HepG2 (cell line): ENCODE data around the gene SLC16A7. TPM values are rescaled to one million over a fixed set of nuclear protein-coding genes. Genes with fewer than 3 reads are reported as not detected.

Experiments
- ATAC-seq: fragments of 200-7000 bp; cut with Tn5 transposase; 3 replicates; pipeline ENCODE4 v1.9.1; 2020; ENCODE audit warnings: mild to moderate bottlenecking, moderate library complexity
- BruUV-seq: library from RNA; stranded (reverse); fragments of 400-500 nt; replicated peaks from 2 replicates; lab custom pipeline; 2021; lab: Mats Ljungman, UMichigan
- CTCF ChIA-PET: fragments of 300-600 bp; formaldehyde crosslinking; extraction: SDS; loops from one replicate; lab custom pipeline; 2021; ENCODE audit warnings: low total read pairs, inconsistent platforms, low intra/inter-chr PET ratio; lab: Yijun Ruan, JAX
- POLR2A ChIA-PET: fragments of 350-600 bp; sonication (Branson Sonifier 250); formaldehyde crosslinking; loops from one replicate; lab custom pipeline; 2020; ENCODE audit warnings: antibody characterized with exemption, inconsistent platforms; lab: Yijun Ruan, JAX
- DNase-seq: peaks from one replicate; pipeline ENCODE4 v3.0.0-alpha.2; 2015; ENCODE audit warnings: low spot score
- FAIRE-seq: peaks from 3 replicates; lab custom pipeline; 2011; peaks lifted over from hg19 to GRCh38; lab: Jason Lieb, UNC
- H2AFZ ChIP-seq: one replicate; pipeline ENCODE4 v1.6.1; 2011; ENCODE audit warnings: low read length, inconsistent platforms
- H3K27ac ChIP-seq: fragments of 300-600 bp; 3 replicates; pipeline ENCODE4 v1.8.0; 2011; ENCODE audit warnings: mixed run types, mild to moderate bottlenecking, mixed read lengths, low read length, inconsistent platforms; ENCODE audit not compliant: insufficient read depth; ENCODE audit errors: extremely low read length
- H3K27me3 ChIP-seq, 2 experiments: fragments of 200-600 bp in 1 of 2; 2 replicates in 1 of 2; 3 replicates in 1 of 2; pipeline versions ENCODE4 v1.6.0 to v1.8.0; 2011; ENCODE audit warnings: low read length in 2 of 2, mild to moderate bottlenecking in 2 of 2, moderate library complexity in 2 of 2, inconsistent platforms in 1 of 2; ENCODE audit not compliant: insufficient read depth in 2 of 2, control insufficient read depth in 1 of 2
- H3K36me3 ChIP-seq, 2 experiments: fragments of 200-600 bp in 1 of 2; replicated peaks in 1 of 2; 2 replicates in 1 of 2; 3 replicates in 1 of 2; pipeline versions ENCODE4 v1.5.1 to v1.8.0; 2011; ENCODE audit warnings: low read length in 2 of 2, inconsistent platforms in 1 of 2; ENCODE audit not compliant: insufficient read depth in 2 of 2, control insufficient read depth in 1 of 2
- H3K4me1 ChIP-seq: 2 replicates; pipeline ENCODE4 v1.5.1; 2012; ENCODE audit warnings: low read length, inconsistent platforms; ENCODE audit not compliant: insufficient read depth
- H3K4me2 ChIP-seq: 2 replicates; pipeline ENCODE4 v1.6.0; 2011; ENCODE audit warnings: low read depth, low read length, inconsistent platforms
- H3K4me3 ChIP-seq, 3 experiments: fragments of 200-600 bp in 1 of 3; sonication (generic), shearing (Covaris generic) in 1 of 3; replicated peaks in 1 of 3; 2 replicates each; pipeline ENCODE4 v1.5.1; 2011 to 2016; ENCODE audit warnings: low read length in 3 of 3, inconsistent platforms in 2 of 3, low read depth in 2 of 3, mild to moderate bottlenecking in 2 of 3, control low read depth in 1 of 3, mixed read lengths in 1 of 3; ENCODE audit not compliant: insufficient read depth in 1 of 3
- H3K79me2 ChIP-seq: one replicate; pipeline ENCODE4 v1.6.1; 2011; ENCODE audit warnings: low read length, inconsistent platforms; ENCODE audit not compliant: insufficient read depth
- H3K9ac ChIP-seq: 2 replicates; pipeline ENCODE4 v1.6.0; 2011; ENCODE audit warnings: mild to moderate bottlenecking, low read depth, low read length, inconsistent platforms; ENCODE audit not compliant: insufficient read depth
- H3K9me3 ChIP-seq: 2 replicates; pipeline ENCODE4 v1.5.1; 2012; ENCODE audit warnings: mild to moderate bottlenecking, low read length
- H4K20me1 ChIP-seq: 2 replicates; pipeline ENCODE4 v1.6.0; 2011; ENCODE audit warnings: inconsistent platforms, mild to moderate bottlenecking, low read length, moderate library complexity; ENCODE audit not compliant: insufficient read depth
- ATF7-NPFF ChIP-seq: sonication (generic); formaldehyde crosslinking; IDR thresholded peaks from 2 replicates; pipeline ENCODE4 v1.8.1; 2023; ENCODE audit warnings: mild to moderate bottlenecking, low read depth, missing genetic modification reagents, moderate library complexity
- CBX1 ChIP-seq: IDR thresholded peaks from one replicate; pipeline ENCODE4 v1.6.1; 2016; ENCODE audit warnings: antibody characterized with exemption, low read depth
- HNRNPL ChIP-seq: fragments of 200-400 bp; formaldehyde crosslinking; IDR thresholded peaks from 2 replicates; pipeline ENCODE4 v1.6.1; 2017; ENCODE audit warnings: mild to moderate bottlenecking, low read depth, low read length
- KLF6 ChIP-seq: IDR thresholded peaks from 2 replicates; pipeline ENCODE4 v1.8.0; 2016; ENCODE audit warnings: missing biosample characterization, missing genetic modification reagents
- MYPOP ChIP-seq: sonication (generic); formaldehyde crosslinking; IDR thresholded peaks from 2 replicates; pipeline ENCODE4 v1.8.1; 2023; ENCODE audit warnings: mild to moderate bottlenecking, moderate library complexity, missing genetic modification reagents
- NCOR1 ChIP-seq: fragments of 200-600 bp; sonication (generic); IDR thresholded peaks from 2 replicates; pipeline ENCODE4 v1.7.0; 2017; ENCODE audit warnings: antibody characterized with exemption, low read length, borderline replicate concordance
- RARG ChIP-seq: sonication (generic); formaldehyde crosslinking; IDR thresholded peaks from 2 replicates; pipeline ENCODE4 v1.4.0; 2020; ENCODE audit warnings: low read depth, mild to moderate bottlenecking, missing genetic modification reagents
- RELA ChIP-seq: sonication (generic); formaldehyde crosslinking; IDR thresholded peaks from 2 replicates; pipeline ENCODE4 v1.4.0; 2020; ENCODE audit warnings: missing genetic modification reagents
- SOX5 ChIP-seq: IDR thresholded peaks from 2 replicates; pipeline ENCODE4 v1.6.1; 2016; ENCODE audit warnings: borderline replicate concordance
- ZGPAT ChIP-seq: IDR thresholded peaks from 2 replicates; pipeline ENCODE4 v1.6.1; 2016; ENCODE audit warnings: mild to moderate bottlenecking
- ZNF230 ChIP-seq: sonication (generic); formaldehyde crosslinking; IDR thresholded peaks from 2 replicates; pipeline ENCODE4 v1.4.0; 2020; ENCODE audit warnings: mild to moderate bottlenecking, missing genetic modification reagents
- ZNF44 ChIP-seq: sonication (generic); formaldehyde crosslinking; IDR thresholded peaks from 2 replicates; pipeline ENCODE4 v1.5.1; 2020; ENCODE audit warnings: mild to moderate bottlenecking, missing genetic modification reagents
- ZNF441 ChIP-seq: sonication (generic); formaldehyde crosslinking; IDR thresholded peaks from 2 replicates; pipeline ENCODE4 v1.7.0; 2021; ENCODE audit warnings: missing genetic modification reagents, borderline replicate concordance
- ZNF720 ChIP-seq: sonication (generic); formaldehyde crosslinking; IDR thresholded peaks from 2 replicates; pipeline ENCODE4 v1.4.0; 2020; ENCODE audit warnings: missing genetic modification reagents
- ZNF775 ChIP-seq: sonication (generic); formaldehyde crosslinking; IDR thresholded peaks from 2 replicates; pipeline ENCODE4 v1.4.0; 2020; ENCODE audit warnings: missing genetic modification reagents, mild to moderate bottlenecking, moderate library complexity, borderline replicate concordance
- ZNF780A ChIP-seq: sonication (generic); formaldehyde crosslinking; IDR thresholded peaks from 2 replicates; pipeline ENCODE4 v1.8.0; 2022; ENCODE audit warnings: mild to moderate bottlenecking, missing genetic modification reagents, moderate library complexity
- ZNF782 ChIP-seq: sonication (generic); formaldehyde crosslinking; IDR thresholded peaks from 2 replicates; pipeline ENCODE4 v1.4.0; 2020; ENCODE audit warnings: missing genetic modification reagents, mild to moderate bottlenecking, borderline replicate concordance
- WGBS: methylation state at CpG from one replicate; pipeline ENCODE4 v1.1.6; 2017; ENCODE audit warnings: low lambda C conversion rate; 5-methylcytosine and 5-hydroxymethylcytosine counted together
- in situ Hi-C: cut with HindIII; loops from 2 replicates; pipeline ENCODE4 v1.10.0; 2017; ENCODE audit warnings: low pct_unique_long_range_greater_than_20kb; ENCODE audit not compliant: extremely low pct_ligation_motif_present
- intact Hi-C: fragments of 100-400 bp; cut with micrococcal nuclease; formaldehyde crosslinking; loops from one replicate; pipeline ENCODE4 v1.10.0; 2022; ENCODE audit not compliant: unreplicated experiment
- polyA plus RNA-seq, 8 experiments: library from polyadenylated mRNA; depleted of rRNA in 3 of 8; stranded (reverse) in 7 of 8; unstranded in 1 of 8; fragments of >200 nt; fragmentation: Illumina TruSeq in 4 of 8; extraction: Trizol in 4 of 8; gene quantifications; 2 replicates each; pipeline versions ENCODE4 v1.2.1 to v1.2.3, GENCODE V29; 2011 to 2016; ENCODE audit warnings: low read depth in 4 of 8, missing spikeins in 1 of 8, mixed read lengths in 1 of 8; ENCODE audit not compliant: insufficient read depth in 1 of 8
- total RNA-seq, 5 experiments: library from RNA; depleted of rRNA; stranded (reverse); fragments of >200 nt; fragmentation: Illumina TruSeq; extraction: Trizol; gene quantifications; 2 replicates each; pipeline ENCODE4 v1.2.3, GENCODE V29; 2016; ENCODE audit warnings: low read depth in 1 of 5
- TF ChIP-seq, protein P1 (sequence below): sonication (generic); formaldehyde crosslinking; IDR thresholded peaks from 2 replicates; pipeline ENCODE4 v1.8.0; 2022; ENCODE audit warnings: missing genetic modification reagents, low read depth, mild to moderate bottlenecking, borderline replicate concordance

Gene SLC16A7
- total and polyA plus RNA-seq, 2 of the 13 experiments (the other 11 are each of a cell fraction or from before 2014, with no cell fraction given): 1.3 to 1.6 TPM

- no peak for FAIRE-seq
- Histone ChIP-seq H3K27me3 (no peaks in the 10 kb centered on the region), H3K4me2 (no peak overlapping the region), H3K36me3 (no peaks in the 10 kb centered on the region), H3K4me3 (no peak overlapping the region), H3K4me1 (no peaks in the 10 kb centered on the region), H4K20me1 (no peaks in the 10 kb centered on the region), H3K27ac (no peak overlapping the region), H3K79me2 (no peaks in the 10 kb centered on the region), H3K9ac (no peak overlapping the region), H3K9me3 (peaks cover 11% of the 10 kb centered on the region), H2AFZ (no peak overlapping the region)
- POLR2A ChIA-PET: no interaction called here
- ATAC-seq: no peak
- CTCF ChIA-PET: no interaction called here
- DNase-seq: no peak
- in situ Hi-C loops: no loop called here
- TF ChIP-seq KLF6 (CRISPR knock-in tag) (no peak), RELA (CRISPR knock-in tag) (no peak), HNRNPL (no peak), ATF7-NPFF (no peak), ZGPAT (CRISPR knock-in tag) (no peak), ZNF441 (CRISPR knock-in tag) (no peak), SOX5 (CRISPR knock-in tag) (no peak), ZNF230 (no peak), CBX1 (no peak), ZNF782 (CRISPR knock-in tag) (no peak), RARG (CRISPR knock-in tag) (no peak), MYPOP (CRISPR knock-in tag) (no peak), ZNF720 (no peak), ZNF44 (CRISPR knock-in tag) (no peak), NCOR1 (no peak), ZNF775 (CRISPR knock-in tag) (no peak), ZNF780A (CRISPR knock-in tag) (no peak)
- TF ChIP-seq, protein P1, sequence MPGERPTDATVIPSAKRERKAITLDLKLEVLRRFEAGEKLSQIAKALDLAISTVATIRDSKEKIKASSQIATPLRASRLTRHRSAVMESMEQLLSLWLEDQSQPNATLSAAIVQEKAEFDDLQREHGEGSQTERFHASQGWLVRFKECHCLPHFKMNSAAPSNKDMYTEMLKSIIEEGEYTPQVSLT (CRISPR knock-in tag): no peak
- BruUV-seq: no TSS peak
- WGBS: 24% methylated on average over 2 of the region's 2 CpGs
- intact Hi-C loops: no loop called here
These were observed 93.9 kb downstream of the SLC16A7 start for GRCh38 chr12:59689776-59690175.
